GM21515 (cell line): ENCODE results near the gene PFKFB3.
A peak's percentile ranks its signal among the peaks of the same experiment; 100 is the strongest.

Source experiments
- ATAC-seq: cut with Tn5 transposase; IDR thresholded peaks from one replicate; pipeline ENCODE4 v1.9.1; 2021; ENCODE audit not compliant: unreplicated experiment

PFKFB3 gene

DNA sequence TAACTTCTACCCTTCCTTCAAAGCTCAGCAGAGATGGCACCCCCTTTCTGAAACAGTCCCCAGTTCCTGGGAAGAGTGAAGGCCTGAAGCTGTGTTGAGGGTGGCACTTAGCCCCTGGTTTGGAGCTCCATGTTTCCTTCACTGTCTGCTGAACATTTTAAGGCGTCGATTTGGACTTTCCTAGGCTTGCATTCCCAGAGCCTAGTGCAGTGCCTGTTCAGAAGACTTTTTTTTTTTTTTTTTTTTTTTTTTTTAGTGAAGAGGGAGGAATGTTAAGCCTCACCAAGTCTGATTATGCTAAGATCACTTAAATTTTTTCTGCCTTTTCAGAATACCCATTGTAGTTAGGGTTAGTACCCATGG, 97.0 kb downstream of the PFKFB3 start:
- no peak for ATAC-seq

GRCh38 chr10:6300106-6300783, 97.5 kb downstream of the PFKFB3 start:
- peak; percentile 89 for ATAC-seq

DNA sequence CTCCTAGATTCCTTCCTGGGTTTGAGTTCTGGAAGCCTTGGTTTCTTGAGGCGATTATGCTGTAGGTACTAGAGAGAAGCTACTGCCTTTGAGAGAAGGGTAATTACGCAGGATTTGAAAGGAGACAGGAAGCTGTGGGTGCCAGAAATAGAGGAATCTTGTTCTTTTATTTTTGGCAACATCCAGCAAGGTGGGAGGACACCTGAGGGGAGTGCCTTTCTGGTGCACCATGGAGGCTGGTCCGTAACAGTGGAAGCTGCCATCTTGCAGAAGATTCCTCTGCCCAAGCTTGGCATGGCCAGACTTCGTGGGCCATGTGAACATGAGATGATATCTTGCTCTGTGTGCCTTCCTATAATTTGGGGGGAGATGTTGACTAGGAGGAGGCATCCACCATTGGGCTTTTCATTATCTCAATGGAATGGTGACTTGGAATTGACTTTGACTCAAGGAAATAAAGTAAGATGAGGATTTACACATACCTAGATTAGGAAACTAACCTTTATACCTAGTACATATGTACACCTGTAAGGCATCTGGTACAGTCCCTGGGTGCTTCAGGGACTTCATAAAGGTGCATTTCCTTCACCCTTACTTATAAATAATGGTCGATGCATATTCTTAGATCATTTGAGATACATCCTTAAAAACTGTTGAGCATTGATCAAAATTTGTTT, 98.2 kb downstream of the PFKFB3 start:
- ATAC-seq, result no peak

- ATAC-seq, result no peak
Measured at GRCh38 chr10:6301488-6302075, 98.8 kb downstream of the PFKFB3 start.
